ENCODE data around the gene CYP1A2. TPM values are rescaled to one million over a fixed set of nuclear protein-coding genes. Genes with fewer than 3 reads are reported as not detected.
"Not testable (repeated sequence)": the region's sequence is repeated elsewhere in the genome, so short reads cannot be mapped to it uniquely, and the experiment has no call there.

Gene CYP1A2
- total RNA-seq, 6 experiments from 2014 or later, result 0.81 to 235 (median 65.0) TPM

DNA sequence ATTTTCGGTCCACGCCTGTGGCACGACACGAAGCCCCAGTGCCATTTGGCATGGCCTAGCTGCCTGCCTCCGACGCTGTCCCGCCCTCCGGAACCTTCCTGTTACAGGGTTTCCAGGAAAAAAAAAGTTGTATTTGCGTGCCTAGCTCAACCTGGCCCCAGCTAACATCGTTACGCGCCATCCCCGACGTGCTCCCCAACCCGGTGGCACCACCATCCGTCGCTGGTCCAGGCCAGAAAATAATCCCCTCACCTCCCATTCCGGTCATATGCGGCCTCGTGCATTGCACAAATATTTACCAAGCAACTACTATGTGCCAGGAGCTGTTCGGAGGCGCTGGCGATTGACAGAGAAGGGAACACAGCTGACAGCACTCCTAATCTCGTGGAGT lies 21.9 kb upstream of the CYP1A2 start:
- peaks cover 0 to 45% (median 22%) of the 10 kb centered on the region in 4 donors for H3K4me1 ChIP-seq
- intact Hi-C loops (cut with DNase I), result no loop called here
- H3K36me3 ChIP-seq, result no peaks in the 10 kb centered on the region
- H3K9me3 ChIP-seq, result no peaks in the 10 kb centered on the region
- 15% methylated on average over 16 of the region's 24 CpGs for WGBS (ENCODE audit: insufficient coverage, low coverage, low lambda C conversion rate, missing lambda C conversion rate)
- peak overlapping the region; percentile 32 to 78 (median 64) for H3K4me3 ChIP-seq
- DNase-seq (peak in 2 of 3 donors; percentile 57 to 61), ATAC-seq (peak; percentile 31 to 56 (median 43))
- TF ChIP-seq, protein P1, sequence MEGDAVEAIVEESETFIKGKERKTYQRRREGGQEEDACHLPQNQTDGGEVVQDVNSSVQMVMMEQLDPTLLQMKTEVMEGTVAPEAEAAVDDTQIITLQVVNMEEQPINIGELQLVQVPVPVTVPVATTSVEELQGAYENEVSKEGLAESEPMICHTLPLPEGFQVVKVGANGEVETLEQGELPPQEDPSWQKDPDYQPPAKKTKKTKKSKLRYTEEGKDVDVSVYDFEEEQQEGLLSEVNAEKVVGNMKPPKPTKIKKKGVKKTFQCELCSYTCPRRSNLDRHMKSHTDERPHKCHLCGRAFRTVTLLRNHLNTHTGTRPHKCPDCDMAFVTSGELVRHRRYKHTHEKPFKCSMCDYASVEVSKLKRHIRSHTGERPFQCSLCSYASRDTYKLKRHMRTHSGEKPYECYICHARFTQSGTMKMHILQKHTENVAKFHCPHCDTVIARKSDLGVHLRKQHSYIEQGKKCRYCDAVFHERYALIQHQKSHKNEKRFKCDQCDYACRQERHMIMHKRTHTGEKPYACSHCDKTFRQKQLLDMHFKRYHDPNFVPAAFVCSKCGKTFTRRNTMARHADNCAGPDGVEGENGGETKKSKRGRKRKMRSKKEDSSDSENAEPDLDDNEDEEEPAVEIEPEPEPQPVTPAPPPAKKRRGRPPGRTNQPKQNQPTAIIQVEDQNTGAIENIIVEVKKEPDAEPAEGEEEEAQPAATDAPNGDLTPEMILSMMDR (IDR thresholded peaks at IDR 0.05), result no peak
- no peak for TF ChIP-seq POLR2A (IDR thresholded peaks at IDR 0.05)
- no peaks in the 10 kb centered on the region for H3K27me3 ChIP-seq
- H3K27ac ChIP-seq, result peak overlapping the region; percentile 29 to 88 (median 75)

DNA sequence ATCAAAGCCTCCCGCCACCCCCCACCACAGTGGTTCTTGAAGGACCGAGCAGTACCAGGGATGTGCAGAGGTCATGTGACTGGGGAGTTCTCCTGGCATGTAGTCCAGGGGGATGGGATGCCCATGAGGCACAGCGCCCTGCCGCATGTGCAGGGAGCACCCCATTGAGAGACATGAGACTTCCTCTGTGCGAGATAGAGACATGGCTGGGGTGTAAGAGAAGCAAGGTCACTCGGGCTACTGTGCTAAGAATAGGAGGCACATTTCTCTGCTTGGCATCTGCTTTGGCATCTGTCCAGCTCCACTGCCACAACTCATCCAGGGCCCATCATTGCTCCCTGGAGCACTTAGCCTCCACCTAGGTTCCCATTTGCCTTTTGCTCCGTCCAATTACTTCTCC lies 20.9 kb upstream of the CYP1A2 start:
- no peak for ATAC-seq
- no peak for DNase-seq
- peaks cover 0 to 53% (median 26%) of the 10 kb centered on the region in 4 donors for H3K4me1 ChIP-seq

DNA sequence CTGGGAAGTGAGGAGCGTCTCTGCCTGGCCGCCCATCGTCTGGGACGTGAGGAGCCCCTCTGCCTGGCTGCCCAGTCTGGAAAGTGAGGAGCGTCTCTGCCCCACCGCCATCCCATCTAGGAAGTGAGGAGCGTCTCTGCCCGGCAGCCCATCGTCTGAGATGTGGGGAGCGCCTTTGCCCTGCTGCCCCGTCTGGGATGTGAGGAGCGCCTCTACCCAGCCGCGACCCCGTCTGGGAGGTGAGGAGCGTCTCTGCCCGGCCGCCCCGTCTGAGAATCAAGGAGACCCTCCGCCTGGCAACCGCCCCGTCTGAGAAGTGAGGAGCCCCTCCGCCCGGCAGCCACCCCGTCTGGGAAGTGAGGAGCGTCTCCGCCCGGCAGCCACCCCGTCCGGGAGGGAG lies 19.9 kb upstream of the CYP1A2 start:
- DNase-seq; H3K36me3 ChIP-seq; H3K27me3 ChIP-seq; H3K4me3 ChIP-seq; H3K27ac ChIP-seq; intact Hi-C loops (cut with DNase I); ATAC-seq; H3K9me3 ChIP-seq: not testable (repeated sequence)
- 100% methylated on average over 4 of the region's 30 CpGs for WGBS (ENCODE audit: insufficient coverage, low coverage, low lambda C conversion rate, missing lambda C conversion rate)
- peaks cover 0 to 55% (median 26%) of the 10 kb centered on the region in 4 donors for H3K4me1 ChIP-seq

More for the DNA sequence above, 20.9 kb upstream of the CYP1A2 start:
- intact Hi-C loops (cut with DNase I), result no loop called here
- Histone ChIP-seq H3K36me3 (no peaks in the 10 kb centered on the region), H3K4me3 (no peak overlapping the region), H3K27ac (no peak overlapping the region), H3K27me3 (no peaks in the 10 kb centered on the region), H3K9me3 (no peaks in the 10 kb centered on the region)
- WGBS (ENCODE audit: insufficient coverage, low coverage, low lambda C conversion rate, missing lambda C conversion rate), result 86% methylated on average over 1 of the region's 7 CpGs
- no peak for TF ChIP-seq POLR2A (IDR thresholded peaks at IDR 0.05)
- TF ChIP-seq, protein P1 (IDR thresholded peaks at IDR 0.05), result no peak

- H3K36me3 ChIP-seq; H3K27ac ChIP-seq; ATAC-seq; H3K9me3 ChIP-seq; H3K27me3 ChIP-seq; H3K4me3 ChIP-seq; DNase-seq; intact Hi-C loops (cut with DNase I): not testable (repeated sequence)
- WGBS (ENCODE audit: insufficient coverage, low coverage, low lambda C conversion rate, missing lambda C conversion rate), result 56% methylated on average over 3 of the region's 6 CpGs
- H3K4me1 ChIP-seq, result peaks cover 0 to 54% (median 25%) of the 10 kb centered on the region in 4 donors
These were observed 19.3 kb upstream of the CYP1A2 start for GRCh38 chr15:74729372-74729771.

- no peaks in the 10 kb centered on the region for H3K9me3 ChIP-seq
- ATAC-seq (peak; percentile 58 to 80 (median 70)), DNase-seq (peak; percentile 33 to 78 (median 70))
- peak overlapping the region in 2 of 3 donors; percentile 44 to 68 for H3K27ac ChIP-seq
- intact Hi-C loops (cut with DNase I), result no loop called here
- H3K36me3 ChIP-seq, result no peaks in the 10 kb centered on the region
- H3K27me3 ChIP-seq, result no peaks in the 10 kb centered on the region
- peaks cover 0 to 60% (median 22%) of the 10 kb centered on the region in 4 donors for H3K4me1 ChIP-seq
- TF ChIP-seq POLR2A (IDR thresholded peaks at IDR 0.05), result no peak
- TF ChIP-seq, protein P1 (IDR thresholded peaks at IDR 0.05), result no peak
- 31% methylated on average over 4 of the region's 7 CpGs for WGBS (ENCODE audit: insufficient coverage, low coverage, low lambda C conversion rate, missing lambda C conversion rate)
- no peak overlapping the region for H3K4me3 ChIP-seq
These were observed 17.9 kb upstream of the CYP1A2 start for GRCh38 chr15:74730619-74731316.
